HepG2 (cell line): ENCODE measurements around the gene SEMA3F.

Source experiments
- JUNB ChIP-seq: sonication (generic); formaldehyde crosslinking; IDR thresholded peaks from 2 replicates; pipeline ENCODE4 v1.8.0; 2022; ENCODE audit warnings: missing genetic modification reagents, mild to moderate bottlenecking, borderline replicate concordance
- ZNF644 ChIP-seq: IDR thresholded peaks from 2 replicates; pipeline ENCODE4 v1.6.1; 2016; ENCODE audit warnings: low read depth

GRCh38 chr3:50168791-50169190, 13.7 kb downstream of the SEMA3F start:
- no peak for TF ChIP-seq JUNB (CRISPR knock-in tag)
- no peak for TF ChIP-seq ZNF644 (CRISPR knock-in tag)
